ENCODE measurements around the gene NUP188. TPM values are rescaled to one million over a fixed set of nuclear protein-coding genes. Genes with fewer than 3 reads are reported as not detected.

NUP188 gene
- polyA plus RNA-seq, 1 donor (not counting 4 experiments of a cell fraction or from before 2014, with no cell fraction given) = 31.1 TPM

DNA sequence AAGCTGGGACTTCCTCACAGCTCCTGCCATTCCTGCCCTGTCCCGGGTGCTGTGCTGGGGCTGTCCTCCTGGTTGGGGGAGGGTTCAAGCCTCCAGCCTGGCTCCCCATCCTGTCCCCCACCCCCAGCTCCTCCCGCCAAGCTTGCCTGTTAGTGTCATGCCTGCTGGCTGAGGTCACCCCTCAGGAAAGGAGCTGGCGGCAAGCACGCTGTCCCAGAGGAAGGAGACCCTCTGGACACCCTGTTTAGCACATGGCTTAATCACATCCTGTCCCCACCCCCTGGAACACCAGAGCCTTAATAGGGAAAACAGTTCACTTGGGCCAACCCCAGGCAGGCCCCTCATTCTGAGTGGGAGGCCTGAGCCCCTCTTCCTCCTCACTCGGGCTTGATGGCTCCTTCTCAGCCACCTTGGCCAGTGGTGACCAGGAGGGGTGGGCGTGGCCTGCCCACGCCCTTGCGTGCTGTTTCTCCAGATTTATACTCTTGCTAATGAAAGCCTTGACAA, 35.9 kb upstream of the NUP188 start:
- peak; percentile 92 for DNase-seq (ENCODE audit: low read depth, low spot score)
- peak overlapping the region; percentile 92 for H3K4me2 ChIP-seq (ENCODE audit: control insufficient read depth, extremely low read depth, insufficient read depth, low read depth, low read length)
- dilution Hi-C loops (cut with MboI; ENCODE audit: extremely low pct_ligation_motif_present, low sequenced_read_pairs) = no loop called here
- H3K36me3 ChIP-seq (ENCODE audit: control insufficient read depth in 2 of 2, extremely low read depth in 1 of 2, insufficient read depth in 2 of 2, low read length in 2 of 2) = peaks cover 46 to 88% of the 10 kb centered on the region in 2 experiments
- peak overlapping the region; percentile 75 for H3K9ac ChIP-seq (ENCODE audit: control insufficient read depth, extremely low read depth, insufficient read depth, low read length)
- no peak overlapping the region for H2AFZ ChIP-seq (ENCODE audit: control insufficient read depth, low read length)
- peak; percentile 96 for FAIRE-seq
- no peaks in the 10 kb centered on the region for H3K27me3 ChIP-seq (ENCODE audit: control insufficient read depth, extremely low read depth, insufficient read depth, low read length)
- peaks cover 76% of the 10 kb centered on the region for H3K79me2 ChIP-seq (ENCODE audit: control insufficient read depth, insufficient read depth, low read length)
- H3K4me3 ChIP-seq (ENCODE audit: control insufficient read depth in 2 of 3, extremely low read depth in 1 of 3, insufficient read depth in 2 of 3, low read depth in 1 of 3, low read length in 3 of 3) = no peak overlapping the region
- peak overlapping the region; percentile 97 for H3K27ac ChIP-seq (ENCODE audit: control insufficient read depth, insufficient read depth, low read length)
- no peak for TF ChIP-seq EZH2 (IDR thresholded peaks at IDR 0.05; ENCODE audit: low read length)
- TF ChIP-seq, protein P1, sequence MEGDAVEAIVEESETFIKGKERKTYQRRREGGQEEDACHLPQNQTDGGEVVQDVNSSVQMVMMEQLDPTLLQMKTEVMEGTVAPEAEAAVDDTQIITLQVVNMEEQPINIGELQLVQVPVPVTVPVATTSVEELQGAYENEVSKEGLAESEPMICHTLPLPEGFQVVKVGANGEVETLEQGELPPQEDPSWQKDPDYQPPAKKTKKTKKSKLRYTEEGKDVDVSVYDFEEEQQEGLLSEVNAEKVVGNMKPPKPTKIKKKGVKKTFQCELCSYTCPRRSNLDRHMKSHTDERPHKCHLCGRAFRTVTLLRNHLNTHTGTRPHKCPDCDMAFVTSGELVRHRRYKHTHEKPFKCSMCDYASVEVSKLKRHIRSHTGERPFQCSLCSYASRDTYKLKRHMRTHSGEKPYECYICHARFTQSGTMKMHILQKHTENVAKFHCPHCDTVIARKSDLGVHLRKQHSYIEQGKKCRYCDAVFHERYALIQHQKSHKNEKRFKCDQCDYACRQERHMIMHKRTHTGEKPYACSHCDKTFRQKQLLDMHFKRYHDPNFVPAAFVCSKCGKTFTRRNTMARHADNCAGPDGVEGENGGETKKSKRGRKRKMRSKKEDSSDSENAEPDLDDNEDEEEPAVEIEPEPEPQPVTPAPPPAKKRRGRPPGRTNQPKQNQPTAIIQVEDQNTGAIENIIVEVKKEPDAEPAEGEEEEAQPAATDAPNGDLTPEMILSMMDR (optimal IDR thresholded peaks at IDR 0.05 in 1 of 3, IDR thresholded peaks at IDR 0.05 in 1 of 3, conservative IDR thresholded peaks at IDR 0.05 in 1 of 3; ENCODE audit: extremely low read depth in 1 of 3, insufficient read depth in 2 of 3, low read length in 3 of 3) = no peak
- H3K4me1 ChIP-seq (ENCODE audit: control insufficient read depth, extremely low read depth, insufficient read depth, low read length) = peaks cover 58% of the 10 kb centered on the region
- peaks cover 3% of the 10 kb centered on the region for H3K9me1 ChIP-seq (ENCODE audit: control insufficient read depth, extremely low read depth, insufficient read depth, low read length)
- no peaks in the 10 kb centered on the region for H4K20me1 ChIP-seq (ENCODE audit: control insufficient read depth, extremely low read depth, insufficient read depth, low read length)
- no peaks in the 10 kb centered on the region for H3K9me3 ChIP-seq (ENCODE audit: control insufficient read depth, low read depth, low read length)

DNA sequence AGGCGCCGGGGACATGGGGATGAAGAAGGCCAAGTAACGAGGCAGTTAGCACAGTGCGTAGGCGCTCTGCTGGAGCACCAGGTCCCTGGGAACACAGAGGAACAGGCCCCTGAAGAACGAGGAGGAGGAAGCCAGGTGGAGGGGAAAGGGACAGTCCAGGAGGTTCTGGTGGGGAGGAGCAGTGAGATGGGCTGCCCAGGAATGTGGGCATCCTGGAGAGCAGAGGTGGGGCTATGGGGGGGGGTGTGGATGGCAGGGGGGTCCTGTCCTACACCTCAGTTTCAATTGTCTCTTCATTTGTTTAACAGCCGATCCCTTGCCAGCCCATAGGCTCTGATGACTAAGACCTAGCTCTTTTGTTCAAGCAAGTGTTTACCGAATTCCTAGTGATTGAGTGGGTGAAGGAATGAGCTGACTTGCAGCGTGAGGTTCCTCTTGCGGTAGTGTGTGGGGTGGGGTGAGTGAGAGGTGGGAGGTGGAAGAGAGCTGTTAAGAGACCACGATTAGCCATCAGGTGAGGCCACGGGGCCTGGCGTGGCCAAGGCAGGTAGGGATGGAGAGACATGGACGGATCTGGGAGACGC, 35.1 kb upstream of the NUP188 start:
- H2AFZ ChIP-seq (ENCODE audit: control insufficient read depth, low read length) = no peak overlapping the region
- DNase-seq (ENCODE audit: low read depth, low spot score) (peak; percentile 98), FAIRE-seq (peak; percentile 98)
- H3K4me2 ChIP-seq (ENCODE audit: control insufficient read depth, extremely low read depth, insufficient read depth, low read depth, low read length) = peak overlapping the region; percentile 92
- H3K27me3 ChIP-seq (ENCODE audit: control insufficient read depth, extremely low read depth, insufficient read depth, low read length) = no peaks in the 10 kb centered on the region
- H3K9ac ChIP-seq (ENCODE audit: control insufficient read depth, extremely low read depth, insufficient read depth, low read length) = peak overlapping the region; percentile 75
- peak overlapping the region; percentile 17 to 69 (median 37) for H3K4me3 ChIP-seq (ENCODE audit: control insufficient read depth in 2 of 3, extremely low read depth in 1 of 3, insufficient read depth in 2 of 3, low read depth in 1 of 3, low read length in 3 of 3)
- H3K27ac ChIP-seq (ENCODE audit: control insufficient read depth, insufficient read depth, low read length) = peak overlapping the region; percentile 97
- no peaks in the 10 kb centered on the region for H3K9me3 ChIP-seq (ENCODE audit: control insufficient read depth, low read depth, low read length)
- no peak for TF ChIP-seq EZH2 (IDR thresholded peaks at IDR 0.05; ENCODE audit: low read length)
- TF ChIP-seq, protein P1 (optimal IDR thresholded peaks at IDR 0.05 in 1 of 3, IDR thresholded peaks at IDR 0.05 in 1 of 3, conservative IDR thresholded peaks at IDR 0.05 in 1 of 3; ENCODE audit: extremely low read depth in 1 of 3, insufficient read depth in 2 of 3, low read length in 3 of 3) = no peak
- H3K9me1 ChIP-seq (ENCODE audit: control insufficient read depth, extremely low read depth, insufficient read depth, low read length) = peaks cover 3% of the 10 kb centered on the region
- H3K36me3 ChIP-seq (ENCODE audit: control insufficient read depth in 2 of 2, extremely low read depth in 1 of 2, insufficient read depth in 2 of 2, low read length in 2 of 2) = peaks cover 44 to 87% of the 10 kb centered on the region in 2 experiments
- no peaks in the 10 kb centered on the region for H4K20me1 ChIP-seq (ENCODE audit: control insufficient read depth, extremely low read depth, insufficient read depth, low read length)
- H3K4me1 ChIP-seq (ENCODE audit: control insufficient read depth, extremely low read depth, insufficient read depth, low read length) = peaks cover 65% of the 10 kb centered on the region
- peaks cover 68% of the 10 kb centered on the region for H3K79me2 ChIP-seq (ENCODE audit: control insufficient read depth, insufficient read depth, low read length)
- dilution Hi-C loops (cut with MboI; ENCODE audit: extremely low pct_ligation_motif_present, low sequenced_read_pairs) = no loop called here
